H7 (cell line): ENCODE measurements around the gene CMTM1. TPM values are rescaled to one million over a fixed set of nuclear protein-coding genes. Genes with fewer than 3 reads are reported as not detected.
"Not testable (repeated sequence)": the region's sequence is repeated elsewhere in the genome, so short reads cannot be mapped to it uniquely, and the experiment has no call there.

Experiments
- DNase-seq: peaks from one replicate; pipeline ENCODE4 v3.0.0; 2012
- H3K27me3 ChIP-seq: 2 replicates; pipeline ENCODE4 v1.6.0; 2011; ENCODE audit warnings: mild to moderate bottlenecking, low read length; ENCODE audit not compliant: control insufficient read depth, insufficient read depth
- H3K36me3 ChIP-seq: replicated peaks from 2 replicates; pipeline ENCODE4 v1.5.1; 2011; ENCODE audit warnings: low read length; ENCODE audit not compliant: control insufficient read depth, insufficient read depth
- H3K4me3 ChIP-seq: 2 replicates; pipeline ENCODE4 v1.5.1; 2011; ENCODE audit warnings: low read depth, mild to moderate bottlenecking, control low read depth, low read length, moderate library complexity; ENCODE audit not compliant: insufficient read depth
- total RNA-seq: library from RNA; depleted of rRNA; stranded (reverse); fragments of >200 nt; shearing (Covaris generic); gene quantifications from 2 replicates; pipeline ENCODE4 v1.2.3, GENCODE V29; 2014

The CMTM1 gene
- total RNA-seq, 1 experiment from 2014 or later = 2.1 TPM

GRCh38 chr16:66603537-66604375 lies 37.5 kb downstream of the CMTM1 start:
- H3K4me3 ChIP-seq = peak overlapping the region; percentile 77
- H3K36me3 ChIP-seq = no peaks in the 10 kb centered on the region
- no peaks in the 10 kb centered on the region for H3K27me3 ChIP-seq
- DNase-seq = peak; percentile 78

GRCh38 chr16:66604376-66605176 lies 38.3 kb downstream of the CMTM1 start, which contains the start of gene CMTM3:
Gene CMTM3 (plus strand): TSS chr16:66604704. CDS start chr16:66604806, 102 bp downstream.
- Histone ChIP-seq H3K4me3 (peak within 1 kb of the TSS; percentile 77), H3K36me3 (peaks cover 1% of the 10 kb centered on the region; the same call in 1 of the 2 replicates), H3K27me3 (no peaks in the 10 kb centered on the region)
- peak; percentile 98 for DNase-seq

DNA sequence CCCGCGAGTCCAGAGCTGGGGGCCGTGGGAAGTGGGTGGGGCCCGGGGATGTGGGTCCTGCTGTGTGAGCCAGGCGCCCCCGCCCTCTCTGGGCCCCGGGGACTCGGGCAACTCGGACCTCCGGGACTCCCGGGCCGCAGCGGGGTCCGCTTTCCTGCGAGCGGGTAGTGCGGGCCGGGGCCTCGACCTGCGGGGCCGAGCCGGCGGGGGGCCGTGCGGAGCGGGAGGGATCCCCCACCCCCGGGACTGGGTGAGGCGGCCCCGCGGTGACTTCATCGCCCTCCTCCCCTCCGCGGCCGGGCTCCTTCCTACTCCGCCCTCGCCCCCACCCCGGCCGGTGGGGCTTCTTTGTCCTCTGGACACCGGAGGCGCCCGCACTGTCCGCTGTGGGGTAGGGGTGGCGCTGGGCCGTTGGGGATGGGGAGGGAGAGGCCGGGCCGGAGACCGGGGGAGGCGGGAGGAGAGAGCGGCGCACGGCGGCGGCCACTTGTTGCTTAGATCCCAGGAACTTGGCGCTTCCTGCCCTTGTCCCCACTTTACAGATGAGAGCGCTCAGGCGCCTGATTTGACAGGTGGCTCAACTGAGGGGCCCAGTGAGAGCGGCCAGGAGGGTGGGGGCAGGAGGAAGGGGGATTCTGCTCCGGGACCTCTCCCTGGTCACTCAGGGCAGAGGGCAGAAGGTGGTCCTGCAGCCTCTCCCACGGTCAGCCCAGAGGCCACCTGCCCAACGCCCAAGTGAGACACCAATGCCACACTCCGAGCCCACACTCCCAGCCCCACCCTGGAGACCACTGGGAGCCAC lies 39.1 kb downstream of the CMTM1 start:
- peak; percentile 91 for DNase-seq
- H3K4me3 ChIP-seq = peak overlapping the region; percentile 77
- H3K36me3 ChIP-seq = peaks cover 4% of the 10 kb centered on the region
- no peaks in the 10 kb centered on the region for H3K27me3 ChIP-seq

DNA sequence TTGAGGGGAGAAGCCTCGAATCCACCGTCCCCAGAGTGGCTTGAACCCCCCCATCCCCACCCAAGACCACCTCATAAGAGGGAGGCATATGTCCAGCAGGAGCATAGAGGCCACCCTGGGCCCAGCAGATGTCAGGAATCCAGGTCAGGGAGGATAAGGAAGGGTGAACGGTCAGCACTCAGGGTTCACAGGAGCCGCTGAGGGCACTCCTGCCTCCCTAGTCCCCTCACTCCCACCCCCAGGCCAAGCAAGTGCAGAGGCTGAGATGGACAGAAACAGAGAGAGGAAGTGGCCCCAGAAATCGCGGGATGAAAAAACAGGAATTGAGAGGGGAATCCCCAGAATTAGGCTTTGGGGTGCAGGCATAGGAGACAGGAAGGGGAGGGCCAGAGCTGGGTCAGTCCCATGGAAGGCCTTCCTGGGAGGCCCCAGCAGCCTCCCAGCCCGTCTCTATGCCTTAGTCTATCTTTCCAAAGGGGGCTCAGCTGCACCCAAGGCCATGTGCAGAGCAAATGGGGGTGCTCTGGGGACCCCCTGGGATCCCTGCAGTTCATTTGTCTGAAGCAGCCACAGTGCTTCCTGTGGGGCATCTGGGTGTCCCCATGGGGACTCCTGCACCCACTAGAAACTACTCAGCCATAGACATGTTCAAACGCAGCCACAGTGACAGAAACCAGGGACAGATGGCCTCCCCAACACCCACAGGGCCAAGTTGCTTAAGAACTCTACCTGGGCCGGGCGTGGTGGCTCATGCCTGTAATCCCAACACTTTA lies 39.9 kb downstream of the CMTM1 start:
- no peaks in the 10 kb centered on the region for H3K27me3 ChIP-seq
- peak overlapping the region; percentile 77 for H3K4me3 ChIP-seq
- H3K36me3 ChIP-seq = peaks cover 8% of the 10 kb centered on the region
- peak; percentile 52 for DNase-seq

- peak; percentile 96 for DNase-seq
- Histone ChIP-seq H3K36me3 (peaks cover 19% of the 10 kb centered on the region), H3K4me3 (no peak overlapping the region), H3K27me3 (no peaks in the 10 kb centered on the region)
These were observed 42.3 kb downstream of the CMTM1 start for GRCh38 chr16:66608241-66609138.

DNA sequence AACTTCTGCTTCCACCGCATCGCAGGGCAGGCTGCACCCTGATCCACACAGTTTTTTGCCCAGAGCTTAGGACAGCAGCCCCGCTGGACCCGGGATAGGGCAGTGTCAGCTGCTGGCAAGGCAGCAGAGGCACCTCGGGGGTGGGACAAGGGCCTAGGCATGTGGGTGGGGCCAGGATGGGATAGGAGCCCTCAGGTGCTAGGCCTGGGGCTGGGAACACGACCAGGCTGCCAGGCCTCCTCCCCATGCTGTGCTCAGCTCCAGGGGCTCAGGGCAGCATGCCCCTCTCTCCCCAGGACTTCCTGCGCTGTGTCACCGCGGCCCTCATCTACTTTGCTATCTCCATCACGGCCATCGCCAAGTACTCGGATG lies 42.9 kb downstream of the CMTM1 start:
- Histone ChIP-seq H3K36me3 (peaks cover 22% of the 10 kb centered on the region), H3K27me3 (no peaks in the 10 kb centered on the region), H3K4me3 (no peak overlapping the region)
- DNase-seq = no peak

DNA sequence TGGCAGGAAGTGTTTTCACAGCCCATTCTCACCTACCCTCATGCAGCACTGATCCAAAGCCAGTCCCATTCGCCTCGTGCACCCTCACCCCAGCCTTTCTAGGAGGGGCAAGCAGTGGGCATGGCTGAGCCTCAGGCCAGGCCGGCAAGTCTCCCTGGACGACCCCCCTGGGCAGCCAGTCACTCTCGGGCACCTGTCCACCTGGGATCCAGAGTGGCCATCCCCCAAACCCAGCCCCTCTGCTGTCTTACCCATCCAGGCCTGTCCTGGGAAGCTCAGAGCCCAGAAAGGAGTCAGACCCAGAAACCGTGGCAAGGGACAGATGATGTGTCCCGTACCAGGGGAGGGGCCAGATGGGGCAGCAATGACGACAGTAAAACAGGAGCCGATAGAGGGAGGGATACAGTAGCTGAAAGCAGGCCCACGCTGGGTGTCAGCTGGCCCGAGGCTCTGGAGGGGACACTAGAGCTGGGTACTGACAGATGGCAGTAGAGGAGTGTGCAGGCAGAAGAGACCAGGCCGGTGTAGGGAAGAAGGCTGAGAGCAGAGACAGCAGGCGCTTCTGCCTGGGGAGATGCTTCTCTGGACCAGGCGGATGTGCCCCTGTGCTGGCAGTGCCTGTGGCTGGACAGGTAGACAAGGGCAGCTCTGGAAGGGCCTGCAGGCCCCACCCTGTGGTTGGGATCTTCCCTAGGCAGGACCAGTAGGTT lies 44.0 kb downstream of the CMTM1 start:
- Histone ChIP-seq H3K27me3 (no peaks in the 10 kb centered on the region), H3K4me3 (no peak overlapping the region), H3K36me3 (peaks cover 24% of the 10 kb centered on the region)
- no peak for DNase-seq

GRCh38 chr16:66611911-66612310 lies 45.7 kb downstream of the CMTM1 start:
- DNase-seq, H3K4me3 ChIP-seq, H3K27me3 ChIP-seq: not testable (repeated sequence)
- peaks cover 25% of the 10 kb centered on the region for H3K36me3 ChIP-seq

DNA sequence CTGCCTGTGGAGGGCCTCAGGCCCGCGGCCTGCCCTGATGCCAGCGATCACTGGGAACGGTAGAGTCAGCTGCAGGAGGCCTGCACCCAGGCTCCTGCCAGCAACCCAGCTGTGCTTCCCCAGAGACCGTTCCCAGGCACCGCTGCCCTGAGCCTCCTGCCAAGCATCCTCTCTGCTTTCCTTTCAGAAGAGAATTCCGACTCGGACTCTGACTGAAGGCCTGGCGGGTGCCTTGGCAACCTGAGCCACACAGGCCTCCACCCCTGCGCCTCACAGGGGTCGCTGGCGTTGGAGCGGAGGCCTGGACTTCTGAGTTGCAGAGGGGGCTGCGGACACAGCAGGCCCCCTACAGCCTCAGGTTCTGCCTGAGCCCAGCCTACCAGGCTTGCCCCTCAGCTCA lies 46.2 kb downstream of the CMTM1 start:
- no peak overlapping the region for H3K4me3 ChIP-seq
- H3K27me3 ChIP-seq = no peaks in the 10 kb centered on the region
- peaks cover 25% of the 10 kb centered on the region for H3K36me3 ChIP-seq
- no peak for DNase-seq

DNA sequence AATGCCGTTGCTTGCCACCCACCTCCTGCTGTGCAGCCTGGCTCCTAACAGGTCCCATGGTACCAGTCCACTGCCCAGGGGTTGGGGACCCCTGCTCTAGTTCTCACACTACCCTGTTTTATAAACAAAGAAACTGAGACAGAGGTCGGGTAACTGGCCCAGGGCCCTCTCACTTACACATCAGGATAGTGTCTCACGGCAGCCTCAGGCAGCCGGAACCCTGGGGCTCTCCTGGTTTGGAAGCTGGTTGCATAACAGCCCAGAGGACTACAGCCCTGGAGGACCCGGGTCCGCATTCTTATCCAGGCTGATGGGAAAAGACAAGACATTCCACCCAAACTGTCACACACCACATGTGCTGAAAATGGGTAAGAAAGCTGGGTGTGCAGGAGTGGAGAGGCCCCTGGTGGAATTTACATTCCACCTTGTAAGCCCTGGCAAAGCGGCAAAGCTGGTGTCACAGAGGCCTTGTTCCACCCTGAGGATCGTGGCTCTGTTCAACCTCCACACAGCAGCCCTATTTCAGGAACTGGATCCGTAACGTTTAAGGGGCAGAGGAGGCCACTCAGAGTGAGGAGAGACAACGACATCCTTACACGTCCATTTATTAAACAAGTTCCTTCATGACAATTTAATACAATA lies 48.0 kb downstream of the CMTM1 start:
- H3K4me3 ChIP-seq = no peak overlapping the region
- peaks cover 26% of the 10 kb centered on the region for H3K36me3 ChIP-seq
- DNase-seq = no peak

GRCh38 chr16:66616169-66616568 lies 49.9 kb downstream of the CMTM1 start:
- no peak for DNase-seq
- H3K27me3 ChIP-seq = no peaks in the 10 kb centered on the region
- peaks cover 23% of the 10 kb centered on the region for H3K36me3 ChIP-seq
- no peak overlapping the region for H3K4me3 ChIP-seq

More for the DNA sequence above, 48.0 kb downstream of the CMTM1 start:
- no peaks in the 10 kb centered on the region for H3K27me3 ChIP-seq

GRCh38 chr16:66616592-66616991 lies 50.4 kb downstream of the CMTM1 start:
- Histone ChIP-seq H3K4me3 (no peak overlapping the region), H3K27me3 (no peaks in the 10 kb centered on the region)
- DNase-seq = peak; percentile 71

More at GRCh38 chr16:66616592-66616991, 50.4 kb downstream of the CMTM1 start:
- H3K36me3 ChIP-seq = peaks cover 23% of the 10 kb centered on the region
